H1 (cell line): ENCODE results near the gene ISCA2. TPM values are rescaled to one million over a fixed set of nuclear protein-coding genes. Genes with fewer than 3 reads are reported as not detected.

Source experiments
- CTCF ChIA-PET: fragments of 300-600 bp; sonication (Branson Sonifier 250); formaldehyde crosslinking; loops from one replicate; lab custom pipeline; 2021; ENCODE audit not compliant: partially characterized antibody; lab: Charles Lee
- POLR2A ChIA-PET: fragments of 300-600 bp; sonication (Branson Sonifier 250); formaldehyde crosslinking; loops from one replicate; lab custom pipeline; 2021; ENCODE audit warnings: inconsistent platforms; ENCODE audit not compliant: partially characterized antibody; lab: Charles Lee
- DNase-seq, 2 experiments: peaks; one replicate each; pipeline versions ENCODE4 v3.0.0 to v3.0.0-alpha.2; 2010 to 2022; ENCODE audit warnings: low spot score in 2 of 2, low read depth in 1 of 2, mixed read lengths in 1 of 2
- FAIRE-seq: peaks from 2 replicates; lab custom pipeline; 2011; peaks lifted over from hg19 to GRCh38; lab: Jason Lieb, UNC
- H2AFZ ChIP-seq: 2 replicates; pipeline ENCODE4 v1.8.1; 2012; ENCODE audit warnings: low read length, inconsistent platforms
- H2AK5ac ChIP-seq: 2 replicates; pipeline ENCODE4 v1.6.1; 2013; ENCODE audit warnings: low read depth, low read length
- H2BK120ac ChIP-seq: replicated peaks from 2 replicates; pipeline ENCODE3; 2013; ENCODE audit warnings: low read depth, low read length, inconsistent platforms
- H2BK12ac ChIP-seq: 2 replicates; pipeline ENCODE4 v1.6.1; 2013; ENCODE audit warnings: low read depth, low read length
- H2BK15ac ChIP-seq: 2 replicates; pipeline ENCODE4 v1.6.1; 2013; ENCODE audit warnings: low read length
- H2BK20ac ChIP-seq: 2 replicates; pipeline ENCODE4 v1.6.1; 2013; ENCODE audit warnings: low read length
- H2BK5ac ChIP-seq: 2 replicates; pipeline ENCODE4 v1.6.1; 2013; ENCODE audit warnings: low read depth, low read length
- H3K14ac ChIP-seq: 2 replicates; pipeline ENCODE4 v1.6.1; 2013; ENCODE audit warnings: inconsistent platforms; ENCODE audit not compliant: insufficient read length
- H3K18ac ChIP-seq: 2 replicates; pipeline ENCODE4 v1.6.1; 2013; ENCODE audit warnings: low read length; ENCODE audit errors: extremely low read depth
- H3K23ac ChIP-seq: 2 replicates; pipeline ENCODE4 v1.6.1; 2013; ENCODE audit warnings: inconsistent platforms; ENCODE audit not compliant: insufficient read length
- H3K23me2 ChIP-seq: 2 replicates; pipeline ENCODE4 v1.6.1; 2013; ENCODE audit warnings: low read depth, low read length
- H3K27ac ChIP-seq: 2 replicates; pipeline ENCODE4 v1.6.1; 2011; ENCODE audit warnings: low read depth, low read length, inconsistent platforms
- H3K27me3 ChIP-seq, 4 experiments: replicated peaks in 1 of 4; 1 replicate in 1 of 4; 2 replicates in 3 of 4; pipeline versions ENCODE4 v1.6.1 to v1.8.1; 2011 to 2013; ENCODE audit warnings: low read length in 3 of 4, mild to moderate bottlenecking in 3 of 4, inconsistent platforms in 2 of 4, mixed read lengths in 2 of 4, moderate library complexity in 1 of 4; ENCODE audit not compliant: control insufficient read depth in 3 of 4, insufficient read depth in 3 of 4; ENCODE audit errors: extremely low read depth in 1 of 4
- H3K36me3 ChIP-seq, 4 experiments: 2 replicates each; pipeline versions ENCODE4 v1.6.1 to v1.8.1; 2011 to 2013; ENCODE audit warnings: mild to moderate bottlenecking in 4 of 4, low read length in 3 of 4, moderate library complexity in 2 of 4, control low read depth in 1 of 4, inconsistent platforms in 1 of 4; ENCODE audit not compliant: insufficient read depth in 4 of 4, control insufficient read depth in 2 of 4
- H3K4ac ChIP-seq: replicated peaks from 2 replicates; pipeline ENCODE3; 2013; ENCODE audit warnings: low read length, low read depth, mixed read lengths, inconsistent platforms; ENCODE audit not compliant: insufficient read length
- H3K4me1 ChIP-seq, 4 experiments: replicated peaks in 1 of 4; 1 replicate in 1 of 4; 2 replicates in 3 of 4; pipeline versions ENCODE4 v1.6.1 to v1.8.1; 2011 to 2013; ENCODE audit warnings: low read length in 3 of 4, inconsistent platforms in 2 of 4, mixed read lengths in 1 of 4; ENCODE audit not compliant: insufficient read depth in 4 of 4, control insufficient read depth in 3 of 4
- H3K4me2 ChIP-seq, 2 experiments: 2 replicates each; pipeline versions ENCODE4 v1.6.1 to v1.8.1; 2011 to 2013; ENCODE audit warnings: low read depth in 2 of 2, low read length in 2 of 2, control low read depth in 1 of 2, inconsistent platforms in 1 of 2, mild to moderate bottlenecking in 1 of 2; ENCODE audit not compliant: insufficient read depth in 1 of 2
- H3K4me3 ChIP-seq, 4 experiments: fragments of 200-600, 300-600 bp in 1 of 4; sonication (generic), shearing (Covaris generic), sonication (Bioruptor Twin) in 1 of 4; 2 replicates each; pipeline versions ENCODE4 v1.5.1 to v1.8.1; 2011 to 2016; ENCODE audit warnings: low read length in 4 of 4, low read depth in 3 of 4, control low read depth in 2 of 4, inconsistent platforms in 2 of 4, mild to moderate bottlenecking in 2 of 4, mixed read lengths in 1 of 4, moderate library complexity in 1 of 4; ENCODE audit not compliant: insufficient read depth in 2 of 4; ENCODE audit errors: extremely low read depth in 1 of 4
- H3K56ac ChIP-seq: replicated peaks from 2 replicates; pipeline ENCODE3; 2013; ENCODE audit warnings: low read depth, mild to moderate bottlenecking, mixed read lengths, low read length, inconsistent platforms; ENCODE audit not compliant: insufficient read length
- H3K79me1 ChIP-seq: 2 replicates; pipeline ENCODE4 v1.6.1; 2013; ENCODE audit warnings: low read depth, low read length, control low read depth
- H3K79me2 ChIP-seq, 2 experiments: 2 replicates each; pipeline versions ENCODE4 v1.6.1 to v1.8.1; 2012 to 2013; ENCODE audit warnings: low read length in 2 of 2, mild to moderate bottlenecking in 2 of 2, inconsistent platforms in 1 of 2; ENCODE audit not compliant: insufficient read depth in 2 of 2, control insufficient read depth in 1 of 2
- H3K9ac ChIP-seq, 4 experiments: replicated peaks in 1 of 4; 1 replicate in 1 of 4; 2 replicates in 3 of 4; pipeline versions ENCODE4 v1.6.1 to v1.8.1; 2011 to 2013; ENCODE audit warnings: low read depth in 3 of 4, low read length in 3 of 4, control low read depth in 2 of 4, mild to moderate bottlenecking in 2 of 4, moderate library complexity in 2 of 4, inconsistent platforms in 1 of 4; ENCODE audit errors: extremely low read depth in 1 of 4
- H3K9me3 ChIP-seq, 2 experiments: 2 replicates each; pipeline versions ENCODE4 v1.6.1 to v1.8.1; 2012 to 2013; ENCODE audit warnings: mild to moderate bottlenecking in 2 of 2, moderate library complexity in 2 of 2, control low read depth in 1 of 2, inconsistent platforms in 1 of 2, low read depth in 1 of 2, low read length in 1 of 2, mixed read lengths in 1 of 2; ENCODE audit not compliant: insufficient read depth in 2 of 2
- H4K20me1 ChIP-seq, 2 experiments: replicated peaks in 1 of 2; 2 replicates each; pipeline versions ENCODE3 to v1.8.1; 2011 to 2013; ENCODE audit warnings: inconsistent platforms in 2 of 2, low read length in 2 of 2, mild to moderate bottlenecking in 1 of 2; ENCODE audit not compliant: insufficient read depth in 2 of 2, control insufficient read depth in 1 of 2
- H4K5ac ChIP-seq: 2 replicates; pipeline ENCODE4 v1.6.1; 2013; ENCODE audit warnings: low read length, low read depth, mixed read lengths, inconsistent platforms; ENCODE audit not compliant: insufficient read length
- H4K8ac ChIP-seq: 2 replicates; pipeline ENCODE4 v1.8.0; 2013; ENCODE audit warnings: mild to moderate bottlenecking, moderate library complexity, low read length, inconsistent platforms; ENCODE audit not compliant: insufficient read depth; ENCODE audit errors: extremely low read depth
- H4K91ac ChIP-seq: replicated peaks from 2 replicates; pipeline ENCODE3; 2013; ENCODE audit warnings: low read length, mixed read lengths, inconsistent platforms; ENCODE audit not compliant: insufficient read length
- WGBS, 2 experiments: shearing (Covaris generic) in 1 of 2; methylation state at CpG; one replicate each; pipeline versions ENCODE4 v1.1.6 to v1.1.7; 2013 to 2015; ENCODE audit warnings: low lambda C conversion rate in 2 of 2, mixed read lengths in 2 of 2, inconsistent platforms in 1 of 2, low coverage in 1 of 2, missing lambda C conversion rate in 1 of 2; ENCODE audit not compliant: insufficient replicate concordance in 2 of 2, insufficient coverage in 1 of 2, insufficient read length in 1 of 2; ENCODE audit errors: extremely low coverage in 1 of 2, missing lambda C conversion rate in 1 of 2; 5-methylcytosine and 5-hydroxymethylcytosine counted together
- polyA plus RNA-seq, 7 experiments: library from polyadenylated mRNA; depleted of rRNA in 3 of 7; stranded (reverse) in 5 of 7; unstranded in 2 of 7; fragments of >200 nt in 5 of 7; fragments of 200-250 nt in 2 of 7; gene quantifications; 1 replicate in 5 of 7; 2 replicates in 1 of 7; 4 replicates in 1 of 7; pipeline versions ENCODE4 v1.2.1 to v1.2.3, GENCODE V29; 2011 to 2013; ENCODE audit warnings: missing spikeins in 2 of 7, mixed read lengths in 2 of 7
- total RNA-seq: library from RNA; stranded (reverse); fragmentation: NEBNext Ultra II Directional; extraction: Animal tissue kit (Norgen Biotek cat#: 25700); gene quantifications from 2 replicates; pipeline ENCODE4 v1.2.1, GENCODE V29; 2021
- TF ChIP-seq, protein P1 (sequence below): IDR thresholded peaks from 2 replicates; pipeline ENCODE4 v1.6.1; 2011; ENCODE audit warnings: low read length, improper control_type of control experiment

The ISCA2 gene
- total and polyA plus RNA-seq, 2 of the 8 experiments (the other 6 are each of a cell fraction or from before 2014, with no cell fraction given), result 43.5 to 78.6 TPM

DNA sequence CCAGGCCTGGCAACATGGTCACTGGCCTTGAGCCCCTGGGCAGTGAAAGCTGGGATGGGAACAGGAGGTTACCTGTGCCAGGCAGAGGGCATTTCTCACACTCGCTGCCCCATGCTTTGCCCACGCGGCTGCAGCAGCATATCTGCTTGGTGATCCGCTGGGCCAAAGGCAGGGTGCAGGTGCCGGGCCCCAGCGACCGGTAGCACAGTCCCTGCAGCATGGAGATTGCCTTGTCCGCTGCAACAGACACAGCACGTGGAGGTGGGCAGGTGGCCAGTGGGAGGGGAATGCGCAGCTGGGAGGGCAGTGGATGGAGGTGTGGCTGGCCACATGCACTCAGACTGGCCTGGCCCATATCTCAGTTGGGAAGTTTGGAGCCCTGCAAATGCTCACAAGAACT is 35.3 kb downstream of the ISCA2 start:
- Histone ChIP-seq H4K5ac (no peak overlapping the region), H4K20me1 (no peaks in the 10 kb centered on the region), H2BK20ac (no peak overlapping the region), H3K79me2 (no peaks in the 10 kb centered on the region), H3K4me3 (no peak overlapping the region), H2BK12ac (0 out of 2 replicates have a peak overlapping the region, but pooled peaks have one; percentile 9), H3K36me3 (no peaks in the 10 kb centered on the region), H3K27me3 (no peaks in the 10 kb centered on the region), H3K18ac (no peak overlapping the region), H3K14ac (no peak overlapping the region), H2BK120ac (no peak overlapping the region), H3K23ac (no peak overlapping the region), H2BK5ac (no peak overlapping the region; the same call in 1 of the 2 replicates), H3K9ac (no peak overlapping the region), H2BK15ac (no peak overlapping the region), H4K91ac (no peak overlapping the region), H2AK5ac (no peak overlapping the region), H3K27ac (no peak overlapping the region), H3K4ac (no peak overlapping the region), H2AFZ (no peak overlapping the region), H3K79me1 (no peaks in the 10 kb centered on the region), H3K56ac (no peak overlapping the region), H4K8ac (no peak overlapping the region), H3K4me1 (peaks cover 0 to 6% (median 3%) of the 10 kb centered on the region in 4 experiments; a peak in 3 of 7 replicates), H3K23me2 (no peaks in the 10 kb centered on the region), H3K9me3 (no peaks in the 10 kb centered on the region), H3K4me2 (no peak overlapping the region)
- TF ChIP-seq, protein P1, sequence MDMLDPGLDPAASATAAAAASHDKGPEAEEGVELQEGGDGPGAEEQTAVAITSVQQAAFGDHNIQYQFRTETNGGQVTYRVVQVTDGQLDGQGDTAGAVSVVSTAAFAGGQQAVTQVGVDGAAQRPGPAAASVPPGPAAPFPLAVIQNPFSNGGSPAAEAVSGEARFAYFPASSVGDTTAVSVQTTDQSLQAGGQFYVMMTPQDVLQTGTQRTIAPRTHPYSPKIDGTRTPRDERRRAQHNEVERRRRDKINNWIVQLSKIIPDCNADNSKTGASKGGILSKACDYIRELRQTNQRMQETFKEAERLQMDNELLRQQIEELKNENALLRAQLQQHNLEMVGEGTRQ, result no peak
- POLR2A ChIA-PET, result interaction anchor here (1.0 to 1.2 kb wide), 2 partner anchors 13 to 92 kb away, joined by 3 read pairs; no protein-coding TSS in a partner anchor
- DNase-seq (no peak), FAIRE-seq (no peak)
- CTCF ChIA-PET, result interaction anchor here (0.8 to 8.3 kb wide), 7 partner anchors 11 to 121 kb away, joined by 4 to 61 read pairs (median 24); no protein-coding TSS in a partner anchor
- 90% methylated on average over 10 of the region's 10 CpGs; no CpG with 5 or more reads in 1 of the 2 experiments for WGBS, 2 experiments
